ENCODE data around the gene MTR.
"Not testable (repeated sequence)": the region's sequence is repeated elsewhere in the genome, so short reads cannot be mapped to it uniquely, and the experiment has no call there.

GRCh38 chr1:236856649-236857048 lies 61.6 kb downstream of the MTR start:
- TF ChIP-seq, protein P1, sequence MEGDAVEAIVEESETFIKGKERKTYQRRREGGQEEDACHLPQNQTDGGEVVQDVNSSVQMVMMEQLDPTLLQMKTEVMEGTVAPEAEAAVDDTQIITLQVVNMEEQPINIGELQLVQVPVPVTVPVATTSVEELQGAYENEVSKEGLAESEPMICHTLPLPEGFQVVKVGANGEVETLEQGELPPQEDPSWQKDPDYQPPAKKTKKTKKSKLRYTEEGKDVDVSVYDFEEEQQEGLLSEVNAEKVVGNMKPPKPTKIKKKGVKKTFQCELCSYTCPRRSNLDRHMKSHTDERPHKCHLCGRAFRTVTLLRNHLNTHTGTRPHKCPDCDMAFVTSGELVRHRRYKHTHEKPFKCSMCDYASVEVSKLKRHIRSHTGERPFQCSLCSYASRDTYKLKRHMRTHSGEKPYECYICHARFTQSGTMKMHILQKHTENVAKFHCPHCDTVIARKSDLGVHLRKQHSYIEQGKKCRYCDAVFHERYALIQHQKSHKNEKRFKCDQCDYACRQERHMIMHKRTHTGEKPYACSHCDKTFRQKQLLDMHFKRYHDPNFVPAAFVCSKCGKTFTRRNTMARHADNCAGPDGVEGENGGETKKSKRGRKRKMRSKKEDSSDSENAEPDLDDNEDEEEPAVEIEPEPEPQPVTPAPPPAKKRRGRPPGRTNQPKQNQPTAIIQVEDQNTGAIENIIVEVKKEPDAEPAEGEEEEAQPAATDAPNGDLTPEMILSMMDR (IDR thresholded peaks at IDR 0.05), result not testable (repeated sequence)
- TF ChIP-seq POLR2A (IDR thresholded peaks at IDR 0.05), result not testable (repeated sequence)
